ENCODE measurements around the gene SEPTIN8.
A peak's percentile ranks its signal among the peaks of the same experiment; 100 is the strongest.

SEPTIN8 gene

GRCh38 chr5:132736853-132737833, 39.9 kb downstream of the SEPTIN8 start, which contains the start of gene KIF3A (continued):
- TF ChIP-seq ZNF140 (tag by site-specific recombination; IDR thresholded peaks at IDR 0.05) (no peak), ZNF514 (tag by site-specific recombination; IDR thresholded peaks at IDR 0.05) (no peak), ZIC2 (tag by site-specific recombination; IDR thresholded peaks at IDR 0.05) (peak; percentile 87), ZNF549 (tag by site-specific recombination; IDR thresholded peaks at IDR 0.05) (no peak), ZNF302 (tag by site-specific recombination; IDR thresholded peaks at IDR 0.05; ENCODE audit: low read depth) (no peak), ZNF404 (tag by site-specific recombination; IDR thresholded peaks at IDR 0.05) (no peak), ZNF777 (tag by site-specific recombination; IDR thresholded peaks at IDR 0.05; ENCODE audit: borderline replicate concordance) (no peak), ZNF768 (tag by site-specific recombination; IDR thresholded peaks at IDR 0.05) (no peak), GLIS2 (tag by site-specific recombination; IDR thresholded peaks at IDR 0.05) (peak; percentile 93), ZNF426 (tag by site-specific recombination; IDR thresholded peaks at IDR 0.05) (no peak), SP7 (tag by site-specific recombination; IDR thresholded peaks at IDR 0.05) (peak; percentile 45; the same call in 1 of the 2 replicates), PRDM6 (tag by site-specific recombination; IDR thresholded peaks at IDR 0.05) (no peak), ZNF501 (tag by site-specific recombination; IDR thresholded peaks at IDR 0.05) (no peak; the same call in 1 of the 2 replicates), ZNF76 (tag by site-specific recombination; IDR thresholded peaks at IDR 0.05; ENCODE audit: borderline replicate concordance, low read depth) (0 out of 2 replicates have a peak, but pooled peaks have one; percentile 39), ZNF335 (tag by site-specific recombination; conservative IDR thresholded peaks at IDR 0.05) (peak; percentile 79), ZNF248 (tag by site-specific recombination; IDR thresholded peaks at IDR 0.05) (no peak), ZNF211 (tag by site-specific recombination; IDR thresholded peaks at IDR 0.05; ENCODE audit: low read depth) (no peak), ZNF692 (tag by site-specific recombination; IDR thresholded peaks at IDR 0.05) (peak; percentile 45), ATF2 (tag by site-specific recombination; IDR thresholded peaks at IDR 0.05; ENCODE audit: low read depth) (no peak), ZNF658 (tag by site-specific recombination; IDR thresholded peaks at IDR 0.05) (no peak), ZNF629 (tag by site-specific recombination; IDR thresholded peaks at IDR 0.05) (no peak), ZBTB48 (tag by site-specific recombination; IDR thresholded peaks at IDR 0.05) (peak; percentile 29; the same call in 1 of the 2 replicates), YY1 (tag by site-specific recombination; IDR thresholded peaks at IDR 0.05) (0 out of 2 replicates have a peak, but pooled peaks have one; percentile 59), OVOL3 (tag by site-specific recombination; IDR thresholded peaks at IDR 0.05) (0 out of 2 replicates have a peak, but pooled peaks have one; percentile 13), ZBTB17 (tag by site-specific recombination; IDR thresholded peaks at IDR 0.05) (peak; percentile 97), ZSCAN4 (tag by site-specific recombination; IDR thresholded peaks at IDR 0.05) (no peak), SALL2 (tag by site-specific recombination; IDR thresholded peaks at IDR 0.05; ENCODE audit: borderline replicate concordance) (no peak), CTCF (tag by site-specific recombination; IDR thresholded peaks at IDR 0.05) (peak; percentile 38; the same call in 1 of the 2 replicates), ZNF488 (tag by site-specific recombination; IDR thresholded peaks at IDR 0.05) (no peak)
